GM12878 (cell line): ENCODE measurements around the gene SP4. TPM values are rescaled to one million over a fixed set of nuclear protein-coding genes. Genes with fewer than 3 reads are reported as not detected.

ENCODE experiments used
- BRCA1 ChIP-seq: IDR thresholded peaks from 2 replicates; pipeline ENCODE4 v1.6.1; 2011; ENCODE audit warnings: low read depth, low read length, improper control_type of control experiment
- CTCF ChIP-seq, 3 experiments: IDR thresholded peaks in 2 of 3; conservative IDR thresholded peaks in 1 of 3; 2 replicates each; pipeline ENCODE4 v1.5.1; 2011; ENCODE audit warnings: low read depth in 3 of 3, low read length in 3 of 3, mild to moderate bottlenecking in 3 of 3, control low read depth in 2 of 3, moderate library complexity in 2 of 3, inconsistent platforms in 1 of 3, mixed read lengths in 1 of 3; ENCODE audit not compliant: control insufficient read depth in 2 of 3, insufficient read depth in 1 of 3; ENCODE audit errors: extremely low read depth in 1 of 3
- FOS ChIP-seq: IDR thresholded peaks from 3 replicates; pipeline ENCODE4 v1.6.1; 2011; ENCODE audit warnings: borderline replicate concordance; ENCODE audit not compliant: insufficient read length; ENCODE audit errors: extremely low read depth
- JUND ChIP-seq: IDR thresholded peaks from 2 replicates; pipeline ENCODE4 v1.6.1; 2012; ENCODE audit warnings: low read depth, mild to moderate bottlenecking, low read length, improper control_type of control experiment, moderate library complexity
- MEF2A ChIP-seq: IDR thresholded peaks from 2 replicates; pipeline ENCODE4 v1.6.1; 2011; ENCODE audit warnings: low read depth, mild to moderate bottlenecking, low read length, moderate library complexity; ENCODE audit not compliant: insufficient read depth
- NFYA ChIP-seq: IDR thresholded peaks from 2 replicates; pipeline ENCODE4 v1.6.1; 2011; ENCODE audit warnings: low read depth, mild to moderate bottlenecking, low read length, improper control_type of control experiment, borderline replicate concordance
- POLR2A ChIP-seq: IDR thresholded peaks from 2 replicates; pipeline ENCODE4 v1.6.1; 2011; ENCODE audit warnings: low read depth, mild to moderate bottlenecking, low read length
- POLR2AphosphoS5 ChIP-seq: IDR thresholded peaks from 2 replicates; pipeline ENCODE4 v1.6.1; 2011; ENCODE audit warnings: mild to moderate bottlenecking, low read length, inconsistent platforms
- RCOR1 ChIP-seq: conservative IDR thresholded peaks from 2 replicates; pipeline ENCODE4 v1.6.1; 2012; ENCODE audit warnings: low read depth, low read length, improper control_type of control experiment
- SMC3 ChIP-seq: IDR thresholded peaks from 2 replicates; pipeline ENCODE4 v1.6.1; 2011; ENCODE audit warnings: low read length, improper control_type of control experiment, borderline replicate concordance
- TARDBP ChIP-seq: IDR thresholded peaks from 2 replicates; pipeline ENCODE4 v1.6.1; 2016; ENCODE audit warnings: borderline replicate concordance
- WRNIP1 ChIP-seq: IDR thresholded peaks from 2 replicates; pipeline ENCODE4 v1.6.1; 2011; ENCODE audit warnings: low read depth, low read length, improper control_type of control experiment, borderline replicate concordance
- ZNF274 ChIP-seq: IDR thresholded peaks from one replicate; pipeline ENCODE4 v1.8.0; 2011; ENCODE audit not compliant: insufficient read length, insufficient read depth
- ZNF384 ChIP-seq: IDR thresholded peaks from 2 replicates; pipeline ENCODE4 v1.6.1; 2012; ENCODE audit warnings: low read depth, mild to moderate bottlenecking, low read length, improper control_type of control experiment, borderline replicate concordance
- polyA plus RNA-seq, 11 experiments: library from polyadenylated mRNA; depleted of rRNA in 4 of 11; unstranded in 6 of 11; stranded (reverse) in 5 of 11; fragments of >200 nt; fragmentation: Nextera tagmentation in 4 of 11; fragmentation: Illumina TruSeq in 1 of 11; extraction: Ambion mirVana in 4 of 11; extraction: Trizol in 1 of 11; gene quantifications; 1 replicate in 1 of 11; 2 replicates in 10 of 11; pipeline versions ENCODE4 v1.2.1 to v1.2.3, GENCODE V29; 2011 to 2016; ENCODE audit warnings: inconsistent platforms in 2 of 11, missing spikeins in 2 of 11, low read depth in 1 of 11
- total RNA-seq, 4 experiments: library from RNA; depleted of rRNA in 3 of 4; stranded (reverse); fragments of >200 nt in 3 of 4; fragmentation: Illumina TruSeq in 1 of 4; extraction: Trizol in 1 of 4; gene quantifications; 2 replicates each; pipeline versions ENCODE4 v1.2.1 to v1.2.3, GENCODE V29; 2013 to 2021
- TF ChIP-seq, protein P1 (sequence below): fragments of 450-650 bp; IDR thresholded peaks from 2 replicates; pipeline ENCODE4 v1.6.1; 2017; ENCODE audit warnings: antibody characterized with exemption, mild to moderate bottlenecking, moderate library complexity
- TF ChIP-seq, protein P2 (sequence below): fragments of 450-650 bp; conservative IDR thresholded peaks from 2 replicates; pipeline ENCODE4 v1.6.1; 2017; ENCODE audit warnings: mild to moderate bottlenecking, moderate library complexity
- TF ChIP-seq, protein P3 (sequence below): IDR thresholded peaks from 2 replicates; pipeline ENCODE4 v1.6.1; 2011; ENCODE audit warnings: mild to moderate bottlenecking, low read depth, low read length, moderate library complexity; ENCODE audit not compliant: insufficient replicate concordance
- TF ChIP-seq, protein P4 (sequence below): fragments of 450-650 bp; formaldehyde crosslinking; IDR thresholded peaks from 2 replicates; pipeline ENCODE4 v1.5.0; 2022; ENCODE audit warnings: mild to moderate bottlenecking, missing genetic modification characterization

The SP4 gene
- total and polyA plus RNA-seq, 10 of the 15 experiments (the other 5 are each of a cell fraction or from before 2014, with no cell fraction given), result 6.2 to 32.4 (median 16.1) TPM

DNA sequence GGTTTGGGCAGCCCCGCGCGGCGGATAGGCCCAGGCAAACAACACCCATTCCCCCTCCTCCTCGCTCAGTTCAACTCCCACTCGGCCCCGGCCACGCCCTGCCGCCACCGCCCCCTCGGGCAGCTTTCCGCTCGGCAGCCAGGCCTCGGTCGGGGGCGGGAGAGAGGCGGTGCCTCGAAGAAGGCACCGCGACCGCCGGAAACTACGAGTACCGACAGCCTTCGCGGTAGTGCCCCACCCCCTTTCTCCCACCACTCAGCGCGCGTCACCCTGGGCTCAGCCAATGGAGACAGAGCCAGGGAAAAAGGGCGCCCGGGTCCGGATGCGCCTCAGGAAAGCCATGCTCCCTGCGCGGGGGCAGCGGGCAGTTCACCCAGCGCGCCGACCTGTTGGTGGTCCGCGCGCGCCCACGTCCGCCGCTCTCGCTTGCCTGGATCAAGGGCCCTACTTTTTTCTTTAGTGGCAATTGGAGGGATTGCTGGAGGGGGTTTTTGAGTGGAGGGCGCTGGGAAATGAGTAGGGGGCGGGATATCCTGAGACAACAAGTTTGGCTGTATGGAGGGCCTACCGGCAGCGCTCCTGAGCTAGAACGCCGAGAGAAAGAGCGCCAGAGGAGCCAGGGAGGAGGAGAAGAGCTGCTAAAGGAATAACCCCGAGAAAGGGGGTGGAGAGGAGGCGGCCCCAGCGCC is 557 bp upstream of the SP4 start (continued):
- TF ChIP-seq, protein P1, sequence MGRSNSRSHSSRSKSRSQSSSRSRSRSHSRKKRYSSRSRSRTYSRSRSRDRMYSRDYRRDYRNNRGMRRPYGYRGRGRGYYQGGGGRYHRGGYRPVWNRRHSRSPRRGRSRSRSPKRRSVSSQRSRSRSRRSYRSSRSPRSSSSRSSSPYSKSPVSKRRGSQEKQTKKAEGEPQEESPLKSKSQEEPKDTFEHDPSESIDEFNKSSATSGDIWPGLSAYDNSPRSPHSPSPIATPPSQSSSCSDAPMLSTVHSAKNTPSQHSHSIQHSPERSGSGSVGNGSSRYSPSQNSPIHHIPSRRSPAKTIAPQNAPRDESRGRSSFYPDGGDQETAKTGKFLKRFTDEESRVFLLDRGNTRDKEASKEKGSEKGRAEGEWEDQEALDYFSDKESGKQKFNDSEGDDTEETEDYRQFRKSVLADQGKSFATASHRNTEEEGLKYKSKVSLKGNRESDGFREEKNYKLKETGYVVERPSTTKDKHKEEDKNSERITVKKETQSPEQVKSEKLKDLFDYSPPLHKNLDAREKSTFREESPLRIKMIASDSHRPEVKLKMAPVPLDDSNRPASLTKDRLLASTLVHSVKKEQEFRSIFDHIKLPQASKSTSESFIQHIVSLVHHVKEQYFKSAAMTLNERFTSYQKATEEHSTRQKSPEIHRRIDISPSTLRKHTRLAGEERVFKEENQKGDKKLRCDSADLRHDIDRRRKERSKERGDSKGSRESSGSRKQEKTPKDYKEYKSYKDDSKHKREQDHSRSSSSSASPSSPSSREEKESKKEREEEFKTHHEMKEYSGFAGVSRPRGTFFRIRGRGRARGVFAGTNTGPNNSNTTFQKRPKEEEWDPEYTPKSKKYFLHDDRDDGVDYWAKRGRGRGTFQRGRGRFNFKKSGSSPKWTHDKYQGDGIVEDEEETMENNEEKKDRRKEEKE, result no peak
- no peak for TF ChIP-seq NFYA
- TF ChIP-seq, protein P2, sequence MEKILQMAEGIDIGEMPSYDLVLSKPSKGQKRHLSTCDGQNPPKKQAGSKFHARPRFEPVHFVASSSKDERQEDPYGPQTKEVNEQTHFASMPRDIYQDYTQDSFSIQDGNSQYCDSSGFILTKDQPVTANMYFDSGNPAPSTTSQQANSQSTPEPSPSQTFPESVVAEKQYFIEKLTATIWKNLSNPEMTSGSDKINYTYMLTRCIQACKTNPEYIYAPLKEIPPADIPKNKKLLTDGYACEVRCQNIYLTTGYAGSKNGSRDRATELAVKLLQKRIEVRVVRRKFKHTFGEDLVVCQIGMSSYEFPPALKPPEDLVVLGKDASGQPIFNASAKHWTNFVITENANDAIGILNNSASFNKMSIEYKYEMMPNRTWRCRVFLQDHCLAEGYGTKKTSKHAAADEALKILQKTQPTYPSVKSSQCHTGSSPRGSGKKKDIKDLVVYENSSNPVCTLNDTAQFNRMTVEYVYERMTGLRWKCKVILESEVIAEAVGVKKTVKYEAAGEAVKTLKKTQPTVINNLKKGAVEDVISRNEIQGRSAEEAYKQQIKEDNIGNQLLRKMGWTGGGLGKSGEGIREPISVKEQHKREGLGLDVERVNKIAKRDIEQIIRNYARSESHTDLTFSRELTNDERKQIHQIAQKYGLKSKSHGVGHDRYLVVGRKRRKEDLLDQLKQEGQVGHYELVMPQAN, result peak; percentile 99
- TF ChIP-seq, protein P3, sequence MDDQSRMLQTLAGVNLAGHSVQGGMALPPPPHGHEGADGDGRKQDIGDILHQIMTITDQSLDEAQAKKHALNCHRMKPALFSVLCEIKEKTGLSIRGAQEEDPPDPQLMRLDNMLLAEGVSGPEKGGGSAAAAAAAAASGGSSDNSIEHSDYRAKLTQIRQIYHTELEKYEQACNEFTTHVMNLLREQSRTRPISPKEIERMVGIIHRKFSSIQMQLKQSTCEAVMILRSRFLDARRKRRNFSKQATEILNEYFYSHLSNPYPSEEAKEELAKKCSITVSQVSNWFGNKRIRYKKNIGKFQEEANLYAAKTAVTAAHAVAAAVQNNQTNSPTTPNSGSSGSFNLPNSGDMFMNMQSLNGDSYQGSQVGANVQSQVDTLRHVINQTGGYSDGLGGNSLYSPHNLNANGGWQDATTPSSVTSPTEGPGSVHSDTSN, result no peak
- peak in 2 of 3 experiments; percentile 3 to 15; a peak in 1 of 6 replicates for TF ChIP-seq CTCF (IDR thresholded peaks at IDR 0.05 in 2 of 3, conservative IDR thresholded peaks at IDR 0.05 in 1 of 3; ENCODE audit: control insufficient read depth in 2 of 3, extremely low read depth in 1 of 3, insufficient read depth in 1 of 3, low read depth in 3 of 3, low read length in 3 of 3)
- 0 out of 2 replicates have a peak, but pooled peaks have one; percentile 15 for TF ChIP-seq BRCA1
- TF ChIP-seq ZNF384, result no peak
- no peak for TF ChIP-seq SMC3
- peak; percentile 67 for TF ChIP-seq POLR2A
- TF ChIP-seq FOS, result no peak
- peak; percentile 57 for TF ChIP-seq POLR2AphosphoS5
- 0 out of 2 replicates have a peak, but pooled peaks have one; percentile 25 for TF ChIP-seq MEF2A
- no peak for TF ChIP-seq ZNF274
- no peak for TF ChIP-seq RCOR1
- TF ChIP-seq WRNIP1, result no peak
- TF ChIP-seq TARDBP, result peak; percentile 76; the same call in 1 of the 2 replicates
- no peak for TF ChIP-seq JUND
- TF ChIP-seq, protein P4, sequence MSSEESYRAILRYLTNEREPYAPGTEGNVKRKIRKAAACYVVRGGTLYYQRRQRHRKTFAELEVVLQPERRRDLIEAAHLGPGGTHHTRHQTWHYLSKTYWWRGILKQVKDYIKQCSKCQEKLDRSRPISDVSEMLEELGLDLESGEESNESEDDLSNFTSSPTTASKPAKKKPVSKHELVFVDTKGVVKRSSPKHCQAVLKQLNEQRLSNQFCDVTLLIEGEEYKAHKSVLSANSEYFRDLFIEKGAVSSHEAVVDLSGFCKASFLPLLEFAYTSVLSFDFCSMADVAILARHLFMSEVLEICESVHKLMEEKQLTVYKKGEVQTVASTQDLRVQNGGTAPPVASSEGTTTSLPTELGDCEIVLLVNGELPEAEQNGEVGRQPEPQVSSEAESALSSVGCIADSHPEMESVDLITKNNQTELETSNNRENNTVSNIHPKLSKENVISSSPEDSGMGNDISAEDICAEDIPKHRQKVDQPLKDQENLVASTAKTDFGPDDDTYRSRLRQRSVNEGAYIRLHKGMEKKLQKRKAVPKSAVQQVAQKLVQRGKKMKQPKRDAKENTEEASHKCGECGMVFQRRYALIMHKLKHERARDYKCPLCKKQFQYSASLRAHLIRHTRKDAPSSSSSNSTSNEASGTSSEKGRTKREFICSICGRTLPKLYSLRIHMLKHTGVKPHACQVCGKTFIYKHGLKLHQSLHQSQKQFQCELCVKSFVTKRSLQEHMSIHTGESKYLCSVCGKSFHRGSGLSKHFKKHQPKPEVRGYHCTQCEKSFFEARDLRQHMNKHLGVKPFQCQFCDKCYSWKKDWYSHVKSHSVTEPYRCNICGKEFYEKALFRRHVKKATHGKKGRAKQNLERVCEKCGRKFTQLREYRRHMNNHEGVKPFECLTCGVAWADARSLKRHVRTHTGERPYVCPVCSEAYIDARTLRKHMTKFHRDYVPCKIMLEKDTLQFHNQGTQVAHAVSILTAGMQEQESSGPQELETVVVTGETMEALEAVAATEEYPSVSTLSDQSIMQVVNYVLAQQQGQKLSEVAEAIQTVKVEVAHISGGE, result no peak
